ENCODE results near the gene DENND2C. TPM values are rescaled to one million over a fixed set of nuclear protein-coding genes. Genes with fewer than 3 reads are reported as not detected.

Gene DENND2C
- total and polyA plus RNA-seq, 2 of the 13 experiments (the other 11 are each of a cell fraction or from before 2014, with no cell fraction given) = 0.08 to 0.33 TPM

DNA sequence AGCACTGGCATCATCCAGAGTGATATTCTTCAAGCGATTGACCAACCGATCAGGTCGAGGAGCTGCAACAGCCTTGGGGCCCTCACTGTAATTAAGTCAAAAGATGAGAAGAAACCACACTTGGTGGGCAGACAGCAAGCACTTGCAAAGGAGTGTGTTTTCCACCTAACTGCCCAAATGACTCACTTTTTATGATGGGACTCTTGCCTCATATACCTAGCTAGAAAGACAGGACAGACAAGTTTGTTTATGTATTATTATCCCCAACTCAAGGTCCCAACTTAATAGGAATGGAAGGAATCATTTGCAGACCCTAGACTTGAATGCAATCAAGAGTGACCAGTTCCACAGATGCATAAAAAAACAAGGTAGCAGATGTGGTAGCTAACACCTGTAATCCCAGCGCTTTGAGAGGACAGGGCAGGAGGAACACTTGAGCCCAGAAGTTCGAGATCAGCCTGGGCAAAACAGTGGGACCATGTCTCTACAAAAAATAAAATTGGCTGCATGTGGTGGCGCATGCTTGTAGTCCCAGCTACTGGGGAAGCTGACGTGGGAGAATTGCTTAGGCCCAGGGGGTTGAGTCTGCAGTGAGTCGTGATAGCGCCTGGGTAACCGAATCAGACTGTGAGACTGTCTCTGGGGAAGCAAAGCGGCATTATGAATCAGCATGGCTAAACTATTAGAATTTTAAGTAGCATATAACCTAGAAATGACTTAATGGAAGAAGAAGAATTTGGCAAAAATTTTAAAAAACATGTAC, 49.0 kb upstream of the DENND2C start (continued):
- TF ChIP-seq EZH2 (conservative IDR thresholded peaks at IDR 0.05; ENCODE audit: low read depth, low read length) (no peak), BRD4 (CRISPR knock-in tag; IDR thresholded peaks at IDR 0.05) (no peak)

DNA sequence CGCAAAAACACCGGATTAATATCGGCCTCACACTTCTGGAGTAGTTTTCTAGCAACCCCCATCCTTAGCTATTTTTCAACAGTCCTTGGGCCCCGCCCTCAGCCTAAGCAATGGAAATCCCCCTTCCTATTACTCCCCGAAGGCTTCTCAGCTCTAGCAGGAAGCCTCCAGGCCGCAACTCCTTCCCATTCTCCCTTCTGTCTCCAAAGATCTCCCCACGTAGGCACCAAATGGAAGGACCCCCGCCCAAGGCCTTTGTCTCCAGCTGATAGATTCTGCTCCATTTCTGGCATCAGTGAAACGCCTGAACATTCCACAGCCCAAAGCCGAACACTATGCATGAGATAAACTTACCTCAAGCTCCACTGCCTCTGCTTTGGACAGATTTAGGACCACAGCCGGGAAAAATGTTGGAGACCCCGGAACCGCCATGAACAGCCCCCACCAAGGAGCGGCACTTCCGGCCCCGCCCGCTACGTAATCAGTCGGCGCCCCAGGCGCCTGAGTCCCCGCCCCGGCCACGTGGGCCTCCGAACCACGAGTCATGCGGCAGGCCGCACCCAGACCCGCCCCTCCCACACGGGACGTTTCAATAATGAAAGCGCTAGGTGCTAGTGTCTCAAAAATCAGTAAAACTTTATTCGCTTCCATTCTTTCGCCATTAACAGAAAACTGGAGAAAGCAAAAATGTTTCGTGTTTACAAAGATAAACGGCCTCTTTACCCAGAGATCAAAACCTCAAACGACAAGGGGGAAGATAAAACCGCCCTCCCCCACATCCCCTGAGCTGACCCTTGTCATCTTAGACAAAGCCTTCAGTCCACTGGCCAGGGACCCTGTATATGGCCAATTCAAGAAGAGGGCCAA, 46.7 kb upstream of the DENND2C start, which contains the start of gene NRAS:
TSS of gene NRAS (minus strand) at position 468 of the 867 bp plus-strand sequence. CDS start 611 bp downstream, outside the sequence.
- Histone ChIP-seq H3K79me2 (ENCODE audit: insufficient read depth, low read length) (peaks cover 29% of the 10 kb centered on the region), H2AFZ (ENCODE audit: low read length) (peak within 1 kb of the TSS; percentile 35)
- peak; percentile 63 for FAIRE-seq
- TF ChIP-seq, protein P1, sequence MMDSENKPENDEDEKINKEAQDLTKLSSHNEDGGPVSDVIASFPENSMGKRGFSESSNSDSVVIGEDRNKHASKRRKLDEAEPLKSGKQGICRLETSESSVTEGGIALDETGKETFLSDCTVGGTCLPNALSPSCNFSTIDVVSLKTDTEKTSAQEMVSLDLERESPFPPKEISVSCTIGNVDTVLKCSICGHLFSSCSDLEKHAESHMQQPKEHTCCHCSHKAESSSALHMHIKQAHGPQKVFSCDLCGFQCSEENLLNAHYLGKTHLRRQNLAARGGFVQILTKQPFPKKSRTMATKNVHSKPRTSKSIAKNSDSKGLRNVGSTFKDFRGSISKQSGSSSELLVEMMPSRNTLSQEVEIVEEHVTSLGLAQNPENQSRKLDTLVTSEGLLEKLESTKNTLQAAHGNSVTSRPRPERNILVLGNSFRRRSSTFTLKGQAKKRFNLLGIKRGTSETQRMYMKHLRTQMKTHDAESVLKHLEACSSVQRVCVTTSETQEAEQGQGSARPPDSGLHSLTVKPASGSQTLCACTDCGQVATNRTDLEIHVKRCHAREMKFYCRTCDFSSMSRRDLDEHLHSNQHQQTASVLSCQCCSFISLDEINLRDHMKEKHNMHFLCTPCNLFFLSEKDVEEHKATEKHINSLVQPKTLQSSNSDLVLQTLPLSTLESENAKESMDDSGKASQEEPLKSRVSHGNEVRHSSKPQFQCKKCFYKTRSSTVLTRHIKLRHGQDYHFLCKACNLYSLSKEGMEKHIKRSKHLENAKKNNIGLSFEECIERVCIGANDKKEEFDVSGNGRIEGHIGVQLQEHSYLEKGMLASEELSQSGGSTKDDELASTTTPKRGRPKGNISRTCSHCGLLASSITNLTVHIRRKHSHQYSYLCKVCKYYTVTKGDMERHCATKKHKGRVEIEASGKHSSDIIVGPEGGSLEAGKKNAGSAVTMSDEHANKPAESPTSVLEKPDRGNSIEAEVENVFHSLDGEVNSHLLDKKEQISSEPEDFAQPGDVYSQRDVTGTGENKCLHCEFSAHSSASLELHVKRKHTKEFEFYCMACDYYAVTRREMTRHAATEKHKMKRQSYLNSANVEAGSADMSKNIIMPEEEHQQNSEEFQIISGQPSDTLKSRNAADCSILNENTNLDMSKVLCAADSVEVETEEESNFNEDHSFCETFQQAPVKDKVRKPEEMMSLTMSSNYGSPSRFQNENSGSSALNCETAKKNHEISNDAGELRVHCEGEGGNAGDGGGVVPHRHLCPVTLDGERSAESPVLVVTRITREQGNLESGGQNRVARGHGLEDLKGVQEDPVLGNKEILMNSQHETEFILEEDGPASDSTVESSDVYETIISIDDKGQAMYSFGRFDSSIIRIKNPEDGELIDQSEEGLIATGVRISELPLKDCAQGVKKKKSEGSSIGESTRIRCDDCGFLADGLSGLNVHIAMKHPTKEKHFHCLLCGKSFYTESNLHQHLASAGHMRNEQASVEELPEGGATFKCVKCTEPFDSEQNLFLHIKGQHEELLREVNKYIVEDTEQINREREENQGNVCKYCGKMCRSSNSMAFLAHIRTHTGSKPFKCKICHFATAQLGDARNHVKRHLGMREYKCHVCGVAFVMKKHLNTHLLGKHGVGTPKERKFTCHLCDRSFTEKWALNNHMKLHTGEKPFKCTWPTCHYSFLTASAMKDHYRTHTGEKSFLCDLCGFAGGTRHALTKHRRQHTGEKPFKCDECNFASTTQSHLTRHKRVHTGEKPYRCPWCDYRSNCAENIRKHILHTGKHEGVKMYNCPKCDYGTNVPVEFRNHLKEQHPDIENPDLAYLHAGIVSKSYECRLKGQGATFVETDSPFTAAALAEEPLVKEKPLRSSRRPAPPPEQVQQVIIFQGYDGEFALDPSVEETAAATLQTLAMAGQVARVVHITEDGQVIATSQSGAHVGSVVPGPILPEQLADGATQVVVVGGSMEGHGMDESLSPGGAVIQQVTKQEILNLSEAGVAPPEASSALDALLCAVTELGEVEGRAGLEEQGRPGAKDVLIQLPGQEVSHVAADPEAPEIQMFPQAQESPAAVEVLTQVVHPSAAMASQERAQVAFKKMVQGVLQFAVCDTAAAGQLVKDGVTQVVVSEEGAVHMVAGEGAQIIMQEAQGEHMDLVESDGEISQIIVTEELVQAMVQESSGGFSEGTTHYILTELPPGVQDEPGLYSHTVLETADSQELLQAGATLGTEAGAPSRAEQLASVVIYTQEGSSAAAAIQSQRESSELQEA (CRISPR knock-in tag; IDR thresholded peaks at IDR 0.05; ENCODE audit: not compliant biosample characterization) = peak; percentile 43
- TF ChIP-seq ZNF207 (IDR thresholded peaks at IDR 0.05; ENCODE audit: borderline replicate concordance) (no peak), TEAD3 (CRISPR knock-in tag; optimal IDR thresholded peaks at IDR 0.05; ENCODE audit: borderline replicate concordance) (no peak), ZNF121 (CRISPR knock-in tag; IDR thresholded peaks at IDR 0.05) (no peak), KDM1A (CRISPR knock-in tag; IDR thresholded peaks at IDR 0.05) (no peak)
- TF ChIP-seq, protein P2, sequence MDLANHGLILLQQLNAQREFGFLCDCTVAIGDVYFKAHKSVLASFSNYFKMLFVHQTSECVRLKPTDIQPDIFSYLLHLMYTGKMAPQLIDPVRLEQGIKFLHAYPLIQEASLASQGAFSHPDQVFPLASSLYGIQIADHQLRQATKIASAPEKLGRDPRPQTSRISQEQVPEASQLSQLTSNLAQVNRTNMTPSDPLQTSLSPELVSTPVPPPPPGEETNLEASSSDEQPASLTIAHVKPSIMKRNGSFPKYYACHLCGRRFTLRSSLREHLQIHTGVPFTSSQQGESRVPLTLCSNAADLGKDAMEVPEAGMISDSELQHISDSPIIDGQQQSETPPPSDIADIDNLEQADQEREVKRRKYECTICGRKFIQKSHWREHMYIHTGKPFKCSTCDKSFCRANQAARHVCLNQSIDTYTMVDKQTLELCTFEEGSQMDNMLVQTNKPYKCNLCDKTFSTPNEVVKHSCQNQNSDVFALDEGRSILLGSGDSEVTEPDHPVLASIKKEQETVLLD (CRISPR knock-in tag; IDR thresholded peaks at IDR 0.05; ENCODE audit: low read depth) = no peak

More for the DNA sequence above, 46.7 kb upstream of the DENND2C start, which contains the start of gene NRAS:
- POLR2A ChIA-PET = interaction anchor here (0.9 to 2.8 kb wide), 4 partner anchors 10 to 206 kb away, joined by 3 to 11 read pairs (median 6); partner anchors contain the start of genes DENND2C, SIKE1 and TRIM33
- Histone ChIP-seq H3K4me2 (ENCODE audit: low read depth, low read length) (peak within 1 kb of the TSS; percentile 76), H3K36me3 (replicated peaks in 1 of 2; ENCODE audit: control insufficient read depth in 1 of 2, insufficient read depth in 2 of 2, low read length in 2 of 2) (peaks cover 16 to 66% of the 10 kb centered on the region in 2 experiments), H3K27ac (ENCODE audit: extremely low read length, insufficient read depth, low read length) (peak within 1 kb of the TSS; percentile 85), H3K4me1 (ENCODE audit: insufficient read depth, low read length) (peaks cover 29% of the 10 kb centered on the region), H3K9ac (ENCODE audit: insufficient read depth, low read depth, low read length) (peak within 1 kb of the TSS; percentile 97), H3K27me3 (ENCODE audit: control insufficient read depth in 1 of 2, insufficient read depth in 2 of 2, low read length in 2 of 2) (no peaks in the 10 kb centered on the region; a peak in 1 of 5 replicates), H4K20me1 (ENCODE audit: insufficient read depth, low read length) (no peaks in the 10 kb centered on the region), H3K9me3 (ENCODE audit: low read length) (no peaks in the 10 kb centered on the region), H3K4me3 (replicated peaks in 1 of 3; ENCODE audit: insufficient read depth in 1 of 3, low read depth in 2 of 3, low read length in 3 of 3) (peak within 1 kb of the TSS; percentile 86 to 100 (median 94))
- 4% methylated on average over 20 of the region's 38 CpGs for WGBS (ENCODE audit: low lambda C conversion rate)
- in situ Hi-C loops (cut with HindIII; ENCODE audit: extremely low pct_ligation_motif_present, low pct_unique_long_range_greater_than_20kb) = loop anchor here (5.0 kb wide), 1 partner anchor 36 kb away; no protein-coding TSS in a partner anchor
- no TSS peak for BruUV-seq (replicated peaks)
- CTCF ChIA-PET (ENCODE audit: low intra/inter-chr PET ratio, low total read pairs) = interaction anchor here (1.1 kb wide), 1 partner anchor 370 kb away, joined by 4 read pairs; no protein-coding TSS in a partner anchor
- DNase-seq (ENCODE audit: low spot score) = peak; percentile 81
- ATAC-seq = peak; percentile 93
- intact Hi-C loops (cut with micrococcal nuclease; ENCODE audit: unreplicated experiment) = loop anchor here (5.0 kb wide), 1 partner anchor 41 kb away; the partner anchor contains the start of gene CSDE1
